ENCODE data around the gene DLG3. TPM values are rescaled to one million over a fixed set of nuclear protein-coding genes. Genes with fewer than 3 reads are reported as not detected.

DLG3 gene
- total and polyA plus RNA-seq, 2 donors from 2014 or later: 14.2 to 38.3 TPM

DNA sequence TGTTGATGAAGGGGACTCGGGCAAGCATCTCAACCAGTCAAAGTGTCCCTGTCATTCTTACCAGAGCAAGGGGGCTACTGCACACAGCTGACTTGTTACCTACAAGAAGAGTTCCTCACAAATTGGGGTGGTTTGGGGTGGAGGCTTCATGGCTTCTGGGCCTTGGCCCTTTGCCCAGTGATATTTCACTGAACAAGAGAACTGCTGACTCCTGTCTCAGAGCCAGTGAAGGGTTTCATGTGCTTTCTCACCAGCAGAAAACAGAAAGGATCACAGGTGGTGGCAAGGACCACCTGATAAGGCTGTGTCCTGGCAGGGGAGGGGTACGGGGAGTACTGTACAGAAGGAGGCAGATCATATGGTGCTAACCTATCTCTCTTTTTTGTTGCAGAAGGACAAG, 53.5 kb downstream of the DLG3 start:
- no peaks in the 10 kb centered on the region for H3K9me3 ChIP-seq (ENCODE audit: control insufficient read depth in 2 of 3, insufficient read depth in 1 of 3, low read length in 3 of 3)
- intact Hi-C loops (cut with DNase I): no loop called here
- FAIRE-seq (no peak), DNase-seq (no peak)
- H3K27ac ChIP-seq (ENCODE audit: low read depth in 2 of 2, low read length in 2 of 2): no peak overlapping the region
- H3K9ac ChIP-seq (ENCODE audit: low read length in 3 of 3): no peak overlapping the region
- no peaks in the 10 kb centered on the region for H3K27me3 ChIP-seq (ENCODE audit: control insufficient read depth, insufficient read depth, low read length)
- TF ChIP-seq, protein P1, sequence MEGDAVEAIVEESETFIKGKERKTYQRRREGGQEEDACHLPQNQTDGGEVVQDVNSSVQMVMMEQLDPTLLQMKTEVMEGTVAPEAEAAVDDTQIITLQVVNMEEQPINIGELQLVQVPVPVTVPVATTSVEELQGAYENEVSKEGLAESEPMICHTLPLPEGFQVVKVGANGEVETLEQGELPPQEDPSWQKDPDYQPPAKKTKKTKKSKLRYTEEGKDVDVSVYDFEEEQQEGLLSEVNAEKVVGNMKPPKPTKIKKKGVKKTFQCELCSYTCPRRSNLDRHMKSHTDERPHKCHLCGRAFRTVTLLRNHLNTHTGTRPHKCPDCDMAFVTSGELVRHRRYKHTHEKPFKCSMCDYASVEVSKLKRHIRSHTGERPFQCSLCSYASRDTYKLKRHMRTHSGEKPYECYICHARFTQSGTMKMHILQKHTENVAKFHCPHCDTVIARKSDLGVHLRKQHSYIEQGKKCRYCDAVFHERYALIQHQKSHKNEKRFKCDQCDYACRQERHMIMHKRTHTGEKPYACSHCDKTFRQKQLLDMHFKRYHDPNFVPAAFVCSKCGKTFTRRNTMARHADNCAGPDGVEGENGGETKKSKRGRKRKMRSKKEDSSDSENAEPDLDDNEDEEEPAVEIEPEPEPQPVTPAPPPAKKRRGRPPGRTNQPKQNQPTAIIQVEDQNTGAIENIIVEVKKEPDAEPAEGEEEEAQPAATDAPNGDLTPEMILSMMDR (IDR thresholded peaks at IDR 0.05; ENCODE audit: borderline replicate concordance, extremely low read depth, insufficient read depth): no peak
- H3K4me1 ChIP-seq (ENCODE audit: control insufficient read depth in 2 of 3, insufficient read depth in 2 of 3, low read depth in 1 of 3, low read length in 3 of 3): no peaks in the 10 kb centered on the region
- no peak overlapping the region for H3K4me3 ChIP-seq (ENCODE audit: low read length in 3 of 3)
- H3K36me3 ChIP-seq (ENCODE audit: control insufficient read depth in 2 of 3, insufficient read depth in 3 of 3, low read length in 3 of 3): peaks cover 0 to 21% (median 7%) of the 10 kb centered on the region in 3 donors

DNA sequence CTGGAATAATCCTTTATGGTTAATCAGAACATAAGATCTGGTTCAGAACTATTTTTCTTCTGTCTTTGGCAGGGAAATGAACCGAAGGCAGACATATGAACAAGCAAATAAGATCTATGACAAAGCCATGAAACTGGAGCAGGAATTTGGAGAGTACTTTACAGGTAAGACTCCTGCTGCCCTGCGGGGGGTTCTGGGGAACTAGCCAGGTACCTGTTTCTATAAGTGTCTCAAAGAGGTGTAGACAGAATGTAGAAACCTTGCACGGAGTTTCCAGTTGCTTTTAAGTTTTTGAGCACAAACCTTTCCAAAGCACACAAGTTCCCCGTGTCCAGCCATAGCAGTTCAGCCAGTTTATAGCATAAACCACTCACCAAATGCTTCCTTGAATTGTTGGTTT, 56.2 kb downstream of the DLG3 start:
- DNase-seq: no peak
- H3K36me3 ChIP-seq (ENCODE audit: control insufficient read depth in 2 of 3, insufficient read depth in 3 of 3, low read length in 3 of 3): peaks cover 0 to 18% (median 2%) of the 10 kb centered on the region in 3 donors

DNA sequence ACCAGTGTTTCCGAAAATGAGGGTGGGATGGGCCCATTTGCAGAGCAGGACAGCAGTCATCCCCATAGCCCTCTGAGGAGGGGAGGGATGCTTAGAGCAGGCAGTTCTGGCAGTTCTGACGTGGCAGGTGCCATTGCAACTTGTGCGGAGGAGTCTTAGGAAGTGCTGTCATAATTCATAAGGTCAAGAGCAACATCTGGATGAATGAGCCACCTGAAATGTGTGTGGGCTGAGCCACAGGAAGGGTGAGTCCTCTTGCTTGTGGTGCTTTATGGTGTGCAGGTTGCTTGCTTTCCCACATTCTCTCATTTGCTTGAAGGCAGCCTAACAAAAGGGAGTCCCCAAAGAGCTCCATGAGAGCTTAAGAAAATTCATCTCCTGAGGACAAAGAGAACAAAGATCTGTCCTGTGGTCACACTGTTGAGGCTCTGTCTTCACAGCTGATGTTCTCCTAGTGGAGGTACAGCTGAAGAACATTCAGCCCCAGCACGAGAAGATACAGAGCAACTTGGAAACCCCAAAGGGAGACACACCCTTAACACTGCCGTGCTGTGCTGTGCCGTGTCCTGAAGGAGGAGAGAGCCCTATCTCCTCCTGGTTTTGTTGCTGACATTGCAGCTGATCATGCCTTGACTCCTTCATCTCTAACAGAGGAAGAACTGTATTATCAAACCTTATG, 60.3 kb downstream of the DLG3 start:
- no peak overlapping the region for H3K9ac ChIP-seq (ENCODE audit: low read length in 3 of 3)
- FAIRE-seq (no peak), DNase-seq (no peak)
- no peaks in the 10 kb centered on the region for H3K9me3 ChIP-seq (ENCODE audit: control insufficient read depth in 2 of 3, insufficient read depth in 1 of 3, low read length in 3 of 3)
- H3K4me3 ChIP-seq (ENCODE audit: low read length in 3 of 3): no peak overlapping the region
- H3K4me1 ChIP-seq (ENCODE audit: control insufficient read depth in 2 of 3, insufficient read depth in 2 of 3, low read depth in 1 of 3, low read length in 3 of 3): no peaks in the 10 kb centered on the region
- no peaks in the 10 kb centered on the region for H3K27me3 ChIP-seq (ENCODE audit: control insufficient read depth, insufficient read depth, low read length)
- intact Hi-C loops (cut with DNase I): no loop called here
- TF ChIP-seq, protein P1 (IDR thresholded peaks at IDR 0.05; ENCODE audit: borderline replicate concordance, extremely low read depth, insufficient read depth): no peak
- H3K27ac ChIP-seq (ENCODE audit: low read depth in 2 of 2, low read length in 2 of 2): no peak overlapping the region
- peaks cover 0 to 11% (median 2%) of the 10 kb centered on the region in 3 donors for H3K36me3 ChIP-seq (ENCODE audit: control insufficient read depth in 2 of 3, insufficient read depth in 3 of 3, low read length in 3 of 3)

More for the DNA sequence above, 56.2 kb downstream of the DLG3 start:
- intact Hi-C loops (cut with DNase I): no loop called here
- Histone ChIP-seq H3K4me1 (ENCODE audit: control insufficient read depth in 2 of 3, insufficient read depth in 2 of 3, low read depth in 1 of 3, low read length in 3 of 3) (no peaks in the 10 kb centered on the region), H3K27ac (ENCODE audit: low read depth in 2 of 2, low read length in 2 of 2) (no peak overlapping the region), H3K9ac (ENCODE audit: low read length in 3 of 3) (no peak overlapping the region), H3K4me3 (ENCODE audit: low read length in 3 of 3) (no peak overlapping the region), H3K9me3 (ENCODE audit: control insufficient read depth in 2 of 3, insufficient read depth in 1 of 3, low read length in 3 of 3) (no peaks in the 10 kb centered on the region), H3K27me3 (ENCODE audit: control insufficient read depth, insufficient read depth, low read length) (no peaks in the 10 kb centered on the region)
- FAIRE-seq: no peak
- TF ChIP-seq, protein P1 (IDR thresholded peaks at IDR 0.05; ENCODE audit: borderline replicate concordance, extremely low read depth, insufficient read depth): no peak

All from kidney (tissue), 14 donors.